GM18511 (cell line): ENCODE data around the gene ITK.
"Not testable (repeated sequence)": the region's sequence is repeated elsewhere in the genome, so short reads cannot be mapped to it uniquely, and the experiment has no call there.

ENCODE experiments used
- ATAC-seq: cut with Tn5 transposase; IDR thresholded peaks from one replicate; pipeline ENCODE4 v1.9.1; 2021; ENCODE audit warnings: mild to moderate bottlenecking, moderate library complexity; ENCODE audit not compliant: unreplicated experiment

The ITK gene

DNA sequence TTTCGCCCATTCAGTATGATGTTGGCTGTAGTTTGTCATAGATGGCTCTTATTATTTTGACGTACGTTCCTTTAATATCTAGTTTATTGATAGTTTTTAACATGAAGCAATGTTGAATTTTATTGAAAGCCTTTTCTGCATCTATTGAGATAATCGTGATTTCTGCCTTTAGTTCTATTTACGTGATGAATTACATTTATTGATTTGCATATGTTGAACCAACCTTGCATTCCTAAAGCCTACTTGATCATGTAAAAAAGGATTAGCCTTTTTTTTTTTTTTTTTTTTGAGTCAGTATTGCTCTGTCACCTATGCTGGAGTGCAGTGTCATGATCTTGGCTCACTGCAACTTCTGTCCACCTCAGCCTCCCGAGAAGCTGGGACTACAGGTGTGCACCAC lies 25.1 kb downstream of the ITK start:
- ATAC-seq = no peak

DNA sequence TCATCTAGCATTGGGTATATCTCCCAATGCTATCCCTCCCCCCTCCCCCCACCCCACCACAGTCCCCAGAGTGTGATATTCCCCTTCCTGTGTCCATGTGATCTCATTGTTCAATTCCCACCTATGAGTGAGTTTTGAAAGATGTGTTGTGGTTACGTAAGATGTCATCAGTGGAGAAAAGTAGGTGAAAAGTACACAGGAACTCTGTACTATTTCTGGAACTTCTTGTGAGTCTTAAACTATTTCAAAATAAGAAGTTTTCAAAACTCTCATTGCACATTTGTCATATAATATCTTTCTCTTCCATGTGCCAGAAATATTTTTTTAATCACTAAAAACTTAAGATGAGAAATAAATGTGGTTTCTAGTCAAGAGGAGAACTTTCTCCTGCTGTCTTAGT lies 30.0 kb downstream of the ITK start:
- ATAC-seq = not testable (repeated sequence)

DNA sequence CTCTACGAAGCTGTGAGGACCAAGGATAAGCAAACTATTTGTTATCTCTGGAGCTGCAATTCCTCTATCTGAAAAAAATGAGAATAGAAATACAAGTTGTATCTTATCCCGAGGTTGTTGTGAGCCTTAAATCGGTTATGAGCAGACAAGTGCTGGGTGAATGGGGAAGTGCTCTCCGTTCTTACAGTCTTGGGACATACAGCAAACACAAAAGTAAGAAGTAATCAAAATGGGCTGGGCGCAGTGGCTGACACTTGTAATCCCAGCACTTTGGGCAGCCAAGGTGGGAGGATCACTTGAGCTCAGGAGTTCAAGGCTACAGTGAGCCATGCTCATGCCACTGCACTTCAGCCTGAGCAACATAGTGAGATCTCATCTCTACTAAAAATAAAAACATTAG lies 31.7 kb downstream of the ITK start:
- no peak for ATAC-seq

DNA sequence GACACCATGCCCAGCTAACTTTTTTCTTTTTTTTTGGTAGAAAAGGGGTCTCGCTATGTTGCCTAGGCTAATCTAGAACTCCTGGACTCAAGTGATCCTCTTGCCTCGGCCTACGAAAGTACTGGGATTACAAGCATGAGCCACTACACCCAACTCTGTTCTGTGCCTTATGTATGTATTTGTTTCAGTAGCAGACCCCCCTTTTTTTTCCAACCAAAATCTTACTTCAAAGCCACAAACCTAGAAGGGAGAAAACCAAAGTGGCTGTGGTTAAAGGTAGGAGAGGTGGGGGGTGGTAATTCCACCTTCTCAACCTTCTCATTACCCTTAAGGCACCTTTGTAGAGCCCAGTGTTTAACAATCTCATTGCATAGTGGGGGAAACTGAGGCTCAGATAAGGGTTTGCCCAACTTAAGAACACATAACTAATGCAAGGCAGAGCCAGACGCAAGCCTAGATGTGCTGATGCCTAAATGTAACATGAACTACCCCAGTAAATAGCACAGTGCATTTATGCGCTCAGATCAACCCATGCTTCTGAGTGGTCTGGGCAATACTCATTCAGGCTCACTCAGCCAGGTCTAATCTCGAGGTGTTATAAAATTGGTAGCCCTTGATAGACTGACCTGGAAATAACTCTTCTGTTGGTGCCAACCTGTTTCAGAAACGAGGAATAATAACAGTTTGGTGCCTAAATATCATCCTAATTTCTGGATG lies 33.0 kb downstream of the ITK start:
- ATAC-seq = no peak

DNA sequence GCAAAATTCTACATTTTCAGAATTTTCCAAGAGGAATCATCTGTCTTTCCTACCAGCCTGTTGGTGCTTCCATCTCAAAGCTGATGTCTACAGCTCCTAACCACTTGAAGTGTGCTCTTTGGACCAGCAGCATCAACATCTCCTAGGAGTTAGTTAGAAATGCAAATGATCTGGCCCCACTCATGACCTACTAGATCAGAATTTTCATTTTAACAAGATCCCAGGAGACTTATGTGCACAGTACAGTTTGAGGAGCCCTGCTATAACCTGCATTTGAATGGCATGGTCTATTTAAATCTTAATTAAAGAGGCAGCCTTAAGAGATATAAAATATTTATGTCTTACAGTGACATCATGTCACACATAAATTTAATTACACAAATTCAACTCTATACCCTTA lies 33.8 kb downstream of the ITK start:
- no peak for ATAC-seq

DNA sequence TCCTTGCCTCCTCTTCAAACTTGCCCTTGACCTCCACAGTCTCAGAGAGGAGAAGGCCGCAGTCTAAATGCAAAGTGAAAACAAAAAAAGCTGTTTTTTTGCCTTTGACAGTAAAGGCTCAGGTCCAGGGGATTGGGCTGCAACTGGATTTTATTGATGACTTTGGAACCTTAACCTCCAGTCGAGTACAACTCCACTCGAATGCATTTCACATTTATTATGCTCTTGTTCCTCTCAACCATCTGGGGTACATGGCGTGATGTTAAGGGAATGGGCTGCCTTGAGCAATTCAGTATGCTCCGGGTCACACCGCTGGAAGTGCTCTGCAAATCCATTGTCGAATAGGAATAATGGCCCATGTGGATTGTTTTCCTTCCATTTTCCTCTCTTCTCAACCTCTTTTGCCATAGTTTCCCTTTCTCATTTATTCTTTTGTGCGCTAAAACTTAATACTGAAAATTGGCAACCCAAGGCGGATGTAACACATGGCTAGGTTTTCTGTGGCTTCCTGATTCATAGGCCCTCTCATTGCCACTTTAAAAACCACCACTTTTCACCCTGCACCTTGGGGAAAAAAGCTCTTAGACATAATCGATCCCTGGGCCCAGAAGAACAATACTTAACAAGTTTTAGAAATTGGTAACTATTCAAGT lies 34.3 kb downstream of the ITK start:
- peak; percentile 49 for ATAC-seq

DNA sequence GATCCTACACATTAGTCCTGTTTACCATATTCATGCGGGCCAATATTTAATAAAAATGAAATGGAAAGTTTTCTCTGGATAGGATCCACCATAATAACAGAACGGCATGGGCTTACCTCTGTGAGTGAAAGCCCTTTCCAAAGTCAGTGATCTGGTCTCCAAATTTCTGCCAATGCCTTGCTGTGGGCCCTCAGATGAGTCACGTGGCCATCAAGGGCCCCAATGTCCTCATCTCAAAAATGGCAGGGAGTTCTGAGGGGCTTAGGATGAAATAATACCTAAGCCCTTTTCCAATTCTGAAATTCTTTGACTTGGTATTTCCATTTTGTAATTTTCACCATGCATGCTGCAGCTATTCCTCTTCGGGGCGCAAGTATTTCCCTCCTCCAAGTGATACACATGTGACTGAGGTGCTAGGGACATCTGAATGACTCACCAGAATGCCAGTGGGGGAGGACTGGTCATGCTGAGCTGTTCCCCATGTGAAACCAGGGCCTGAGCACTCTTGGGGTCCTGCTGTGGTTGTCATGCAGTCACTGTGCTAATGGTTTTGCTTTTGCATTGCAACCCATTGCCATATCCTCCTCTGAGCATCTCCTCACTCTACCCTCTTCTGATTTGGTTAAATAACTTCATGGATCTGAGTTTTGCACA lies 35.0 kb downstream of the ITK start:
- no peak for ATAC-seq

DNA sequence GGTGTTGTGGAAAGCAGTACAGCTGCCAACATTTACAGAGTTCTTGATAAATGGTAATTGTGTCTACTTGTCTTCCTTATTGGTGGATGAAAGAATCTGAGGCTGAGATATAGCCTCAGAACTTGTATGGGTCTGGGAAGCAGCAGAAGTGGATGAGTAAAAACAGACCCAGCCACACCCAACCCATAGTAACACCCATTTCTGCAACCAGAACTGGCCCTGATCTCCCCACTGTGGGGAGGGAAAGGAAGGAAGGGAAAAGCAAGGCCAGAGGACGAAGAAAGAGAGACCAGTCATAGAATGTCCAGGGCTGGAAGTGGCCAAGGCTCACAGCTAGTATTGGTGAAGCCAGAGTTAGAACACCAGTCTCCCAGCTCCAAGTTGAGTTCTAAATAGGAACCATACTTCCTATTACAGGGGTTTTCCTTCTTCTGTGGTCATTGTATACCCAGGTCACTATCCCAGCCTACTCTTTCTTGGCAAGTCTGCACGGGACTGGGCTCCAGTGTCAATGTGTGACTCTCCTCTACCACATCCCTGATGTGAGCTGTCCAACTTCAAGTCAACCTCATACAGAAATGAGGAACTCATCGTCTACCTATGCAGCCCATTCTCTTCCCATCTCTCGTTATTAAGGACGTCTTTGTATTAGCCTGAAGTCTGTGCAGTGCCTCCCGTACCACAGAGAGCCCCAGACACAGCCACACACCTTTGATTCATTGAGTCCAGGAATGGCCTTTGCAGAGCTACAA lies 35.9 kb downstream of the ITK start:
- no peak for ATAC-seq

DNA sequence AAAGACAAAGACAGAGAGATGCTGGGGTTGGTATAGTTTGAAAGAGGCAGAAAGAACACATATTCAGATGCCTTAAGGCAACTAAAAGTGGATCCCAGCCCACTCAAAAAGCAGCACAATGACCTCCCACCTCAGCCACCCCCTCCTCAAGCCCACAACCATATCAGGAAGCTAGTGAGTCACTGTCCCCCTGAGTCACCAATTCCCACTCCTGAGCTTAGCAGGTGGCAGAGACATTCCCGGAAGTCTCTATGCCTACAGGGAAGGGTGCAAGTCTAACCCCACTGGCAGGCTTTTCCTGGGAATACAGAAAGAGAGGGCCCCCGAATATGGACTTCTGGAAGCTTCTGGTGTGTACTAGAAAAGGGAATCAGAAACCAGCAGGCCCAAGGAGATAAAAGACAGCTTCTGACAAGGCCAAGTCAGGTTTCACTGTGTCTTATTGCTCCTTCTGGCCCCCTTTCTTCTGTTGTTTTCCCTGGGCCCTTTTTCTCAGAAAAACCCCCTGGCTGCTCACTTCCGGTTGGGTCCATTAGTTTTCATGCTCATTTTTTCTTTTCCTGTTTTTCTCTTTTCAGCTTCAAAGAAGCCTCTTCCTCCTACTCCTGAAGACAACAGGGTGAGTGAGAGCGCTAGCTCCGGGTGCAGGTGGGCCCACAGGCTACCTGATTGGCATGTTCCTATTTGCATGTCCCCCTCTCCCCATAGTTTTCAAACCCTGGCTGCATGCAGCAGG lies 36.8 kb downstream of the ITK start:
- ATAC-seq = no peak

DNA sequence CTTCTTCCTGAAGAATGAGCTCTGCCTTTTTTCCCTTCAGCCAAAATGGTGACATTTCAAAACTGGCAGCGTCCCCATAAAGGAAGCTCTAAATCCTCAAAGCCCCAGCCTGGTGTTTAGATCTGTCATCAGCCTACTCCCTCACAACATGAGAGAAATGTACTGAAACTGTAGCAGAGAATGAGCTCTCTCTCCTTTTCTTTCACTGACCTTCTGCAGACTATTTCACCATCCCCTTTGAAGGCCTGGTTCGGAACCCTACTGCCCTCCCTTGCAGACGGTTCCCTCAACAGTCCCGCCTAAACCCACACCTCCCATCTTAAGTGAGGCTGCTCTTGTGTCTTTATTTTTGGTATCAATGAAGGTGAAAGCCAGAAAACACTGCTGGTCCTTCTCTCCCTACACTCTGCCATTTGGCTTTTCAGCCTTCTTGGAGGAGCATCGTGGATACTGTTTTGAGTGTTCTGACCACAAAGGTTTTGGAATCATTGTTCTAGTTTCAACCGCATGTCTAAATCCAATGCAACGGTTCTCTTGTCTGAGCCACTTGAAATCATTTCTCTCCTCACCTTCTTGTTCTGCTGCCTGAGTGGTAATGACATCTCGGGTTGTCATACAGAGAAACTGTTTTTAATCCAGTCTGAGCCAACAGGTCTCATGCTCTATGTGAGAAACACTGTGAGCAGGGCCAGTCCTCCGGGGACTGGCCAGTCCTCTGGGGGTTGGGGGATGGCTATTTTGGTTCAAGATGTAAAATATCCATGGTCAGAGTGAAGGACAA lies 39.0 kb downstream of the ITK start:
- peak; percentile 69 for ATAC-seq

DNA sequence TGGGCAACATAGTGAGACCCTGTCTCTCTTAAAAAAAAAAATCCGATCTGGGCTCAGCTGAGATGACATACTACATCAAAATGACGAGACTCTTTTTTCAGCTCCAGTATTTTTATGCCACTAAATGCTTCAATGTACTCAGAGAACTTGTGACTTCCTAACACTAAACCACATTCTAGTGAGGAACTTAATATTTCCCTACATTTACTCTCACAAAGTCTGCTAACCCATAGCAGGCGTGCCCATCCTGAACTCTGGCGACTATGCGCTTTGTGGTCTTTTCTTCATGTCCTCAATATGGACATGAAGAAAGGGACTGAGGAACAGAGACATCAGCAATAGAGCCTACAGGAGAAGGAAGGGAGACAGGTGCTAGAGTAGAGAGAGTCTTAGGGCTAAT lies 41.3 kb downstream of the ITK start:
- no peak for ATAC-seq

DNA sequence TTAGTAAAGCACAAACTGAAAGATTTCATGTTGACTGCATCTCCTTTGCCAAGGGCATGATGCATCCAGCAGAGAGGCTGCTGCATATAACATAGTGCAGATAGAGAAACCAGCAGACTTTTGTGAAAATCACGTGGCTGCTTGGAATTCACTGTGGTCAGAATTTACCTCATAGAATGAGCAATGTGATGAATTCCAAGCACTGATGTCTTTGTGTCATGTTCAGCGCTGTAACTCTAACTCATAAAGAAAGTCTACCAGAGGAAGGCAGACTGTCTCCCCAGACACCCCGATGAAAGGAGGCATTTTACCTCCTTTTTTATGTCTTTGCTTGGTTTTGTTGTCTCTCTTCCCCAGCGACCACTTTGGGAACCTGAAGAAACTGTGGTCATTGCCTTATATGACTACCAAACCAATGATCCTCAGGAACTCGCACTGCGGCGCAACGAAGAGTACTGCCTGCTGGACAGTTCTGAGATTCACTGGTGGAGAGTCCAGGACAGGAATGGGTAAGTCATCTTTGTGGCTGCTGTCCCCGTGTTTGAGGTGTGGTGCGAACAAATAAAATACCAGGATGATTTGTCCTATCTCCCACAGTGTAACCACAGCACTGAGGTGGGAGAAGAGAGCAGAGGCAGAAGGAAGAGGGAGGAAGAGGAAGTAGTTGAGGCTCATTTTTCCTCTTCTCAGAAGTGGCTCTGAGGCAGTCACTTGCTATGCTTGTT lies 42.0 kb downstream of the ITK start:
- ATAC-seq = no peak

DNA sequence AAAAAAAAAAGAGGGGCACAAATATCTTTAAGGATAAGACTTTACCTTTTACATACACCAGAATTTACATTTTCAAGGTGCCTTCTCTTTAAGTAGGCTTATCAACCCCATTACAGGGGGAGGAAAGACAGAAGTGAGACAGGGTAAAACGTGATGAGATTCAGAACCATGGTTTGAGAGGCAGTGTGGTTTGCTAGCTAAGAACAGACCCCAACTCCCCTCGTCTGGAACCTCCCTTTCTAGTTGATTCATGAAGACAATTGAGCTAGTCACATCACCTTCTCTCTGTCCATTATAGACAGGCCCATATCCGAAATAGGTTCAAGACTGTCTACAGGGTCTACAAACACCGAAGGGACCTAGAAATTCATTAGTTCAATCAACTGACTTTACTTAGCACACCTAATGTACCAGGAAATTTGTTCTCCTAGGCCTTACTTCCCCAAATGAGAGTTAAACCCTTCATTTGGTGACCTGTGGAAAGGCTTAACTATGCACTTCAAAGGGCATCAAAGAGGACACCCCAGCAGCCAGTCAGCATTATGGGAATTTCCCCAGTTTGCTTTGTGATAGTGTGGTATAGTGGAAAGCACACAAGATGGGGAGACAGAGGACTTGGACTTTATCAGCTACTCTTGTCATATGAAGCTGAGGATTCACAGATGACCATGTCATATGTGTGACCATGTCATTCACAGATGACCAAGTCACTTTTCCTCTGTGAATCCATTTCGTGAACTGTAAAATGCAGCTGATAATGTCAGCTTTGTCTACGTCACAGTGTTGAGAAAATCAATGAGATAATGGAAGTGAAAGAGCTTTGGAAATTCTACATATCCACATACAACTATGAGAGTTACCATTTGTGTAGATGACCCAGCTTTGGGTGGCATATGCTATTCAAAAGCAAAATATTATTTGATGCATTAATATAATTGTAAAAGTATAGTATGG lies 45.1 kb downstream of the ITK start:
- ATAC-seq = no peak

DNA sequence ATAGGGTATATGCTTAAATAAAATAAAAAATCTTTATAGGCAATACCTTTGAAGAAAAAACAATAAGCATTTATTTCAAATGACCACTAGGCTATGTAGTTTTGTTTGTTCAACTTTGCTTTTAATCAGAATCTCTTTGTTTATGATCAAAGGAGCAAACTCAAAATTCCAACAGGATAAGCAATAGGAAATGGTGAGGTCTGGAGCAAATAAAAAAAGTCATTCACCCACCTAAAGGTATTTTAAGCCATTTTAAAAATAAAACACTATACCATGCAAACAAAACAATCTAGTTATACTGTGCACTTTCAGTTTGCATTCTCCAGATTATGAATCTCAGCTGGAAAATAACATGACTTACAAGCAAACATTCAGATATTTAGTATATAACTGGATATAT lies 50.0 kb downstream of the ITK start:
- ATAC-seq = no peak

DNA sequence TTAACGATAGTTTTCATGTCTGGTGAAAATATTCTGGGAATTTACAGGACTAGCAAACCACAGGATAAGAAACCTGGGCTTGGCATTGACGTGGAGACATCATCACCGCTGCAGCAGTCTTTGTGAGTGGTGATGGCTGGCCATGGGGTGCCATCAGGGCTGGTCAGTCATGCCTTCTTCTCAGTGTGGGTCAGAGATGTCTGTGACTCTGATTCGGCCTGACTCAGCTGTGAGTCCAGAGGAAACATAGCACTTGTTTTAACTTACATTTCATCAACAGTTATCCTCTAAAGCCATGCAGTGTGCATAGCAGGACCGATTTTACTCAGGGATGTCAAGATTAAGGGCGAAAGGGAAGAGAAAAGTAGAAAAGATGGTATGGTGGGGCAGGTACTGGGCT lies 52.1 kb downstream of the ITK start:
- ATAC-seq = no peak

DNA sequence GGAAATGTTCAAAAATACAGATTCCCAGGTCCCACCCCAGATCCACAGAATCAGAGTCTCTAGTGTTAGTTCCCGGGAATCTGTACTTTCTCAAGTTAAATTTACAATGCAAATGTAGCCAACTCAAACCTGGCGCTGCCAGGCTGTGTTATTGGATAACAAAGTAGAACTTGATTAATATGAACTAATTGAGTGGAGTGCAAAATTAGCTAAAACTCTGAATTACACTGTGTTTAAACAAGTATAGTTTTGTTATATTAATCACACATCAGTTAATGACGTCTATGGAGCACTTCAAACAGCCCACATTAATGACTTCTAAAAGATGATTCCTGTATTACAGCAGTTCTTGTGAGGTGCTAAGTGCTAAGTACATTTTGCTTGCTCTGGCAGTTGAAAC lies 52.9 kb downstream of the ITK start:
- no peak for ATAC-seq

DNA sequence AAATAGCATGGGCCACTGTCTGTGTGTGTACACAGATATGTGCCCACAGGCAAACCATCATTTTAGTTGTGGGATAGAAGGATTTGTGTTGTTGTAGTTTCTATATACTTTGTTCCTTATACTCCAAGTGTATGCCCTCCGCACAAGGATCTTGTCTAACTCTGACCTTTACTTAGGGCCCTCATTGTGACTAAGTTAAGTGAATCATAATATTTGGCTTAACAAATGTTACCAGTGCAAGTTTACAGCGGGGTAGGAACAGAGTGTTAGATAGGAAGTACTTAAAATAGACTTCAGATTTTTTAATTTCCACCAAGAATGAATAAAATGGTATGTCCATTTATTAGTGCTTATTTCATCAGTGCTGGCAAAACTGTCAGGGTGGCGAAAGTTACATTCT lies 55.8 kb downstream of the ITK start:
- no peak for ATAC-seq

DNA sequence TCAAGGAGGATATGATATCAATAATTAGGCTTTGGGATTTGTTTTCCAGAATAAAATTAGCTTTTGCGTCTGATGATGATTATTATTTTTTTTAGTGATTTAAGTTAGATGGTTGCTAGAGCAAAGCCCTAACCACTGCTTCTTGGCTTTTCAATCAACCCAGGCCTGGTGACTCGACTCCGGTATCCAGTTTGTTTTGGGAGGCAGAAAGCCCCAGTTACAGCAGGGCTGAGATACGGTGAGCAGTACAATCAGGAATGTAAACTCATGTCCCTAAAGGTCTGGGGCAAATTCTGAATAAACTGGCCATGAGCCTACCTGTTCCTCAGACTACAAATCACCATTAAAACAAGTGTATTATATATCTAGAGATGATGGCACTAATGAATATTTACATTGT lies 60.8 kb downstream of the ITK start:
- ATAC-seq = no peak
